Raji (cell line): Measurements from ENCODE around the gene KIAA0232.

Experiments used
- POLR2A ChIP-seq: IDR thresholded peaks from 2 replicates; pipeline ENCODE4 v1.6.1; 2011; ENCODE audit warnings: low read depth, low read length, control low read depth; ENCODE audit not compliant: insufficient read depth

KIAA0232 gene

GRCh38 chr4:6808259-6808658 lies 25.7 kb downstream of the KIAA0232 start:
- TF ChIP-seq POLR2A = no peak

- TF ChIP-seq POLR2A = no peak
Measured at GRCh38 chr4:6811165-6811564, 28.6 kb downstream of the KIAA0232 start.

GRCh38 chr4:6812766-6813165 lies 30.2 kb downstream of the KIAA0232 start:
- no peak for TF ChIP-seq POLR2A

- no peak for TF ChIP-seq POLR2A
Measured at GRCh38 chr4:6813725-6814124, 31.2 kb downstream of the KIAA0232 start.

- TF ChIP-seq POLR2A = no peak
Measured at GRCh38 chr4:6815029-6815836, 32.7 kb downstream of the KIAA0232 start.

GRCh38 chr4:6819295-6819694 lies 36.8 kb downstream of the KIAA0232 start:
- no peak for TF ChIP-seq POLR2A

GRCh38 chr4:6820695-6821094 lies 38.2 kb downstream of the KIAA0232 start:
- no peak for TF ChIP-seq POLR2A

- no peak for TF ChIP-seq POLR2A
Measured at GRCh38 chr4:6824071-6824470, 41.5 kb downstream of the KIAA0232 start.

- no peak for TF ChIP-seq POLR2A
Measured at GRCh38 chr4:6824772-6825402, 42.4 kb downstream of the KIAA0232 start.

- TF ChIP-seq POLR2A = no peak
Measured at GRCh38 chr4:6825403-6825802, 42.9 kb downstream of the KIAA0232 start.

GRCh38 chr4:6826781-6827508 lies 44.4 kb downstream of the KIAA0232 start:
- no peak for TF ChIP-seq POLR2A

GRCh38 chr4:6829086-6829485 lies 46.6 kb downstream of the KIAA0232 start:
- no peak for TF ChIP-seq POLR2A

- TF ChIP-seq POLR2A = no peak
Measured at GRCh38 chr4:6834867-6835266, 52.3 kb downstream of the KIAA0232 start.

GRCh38 chr4:6839579-6839978 lies 57.1 kb downstream of the KIAA0232 start:
- TF ChIP-seq POLR2A = no peak

- TF ChIP-seq POLR2A = no peak
Measured at GRCh38 chr4:6840062-6840976, 57.8 kb downstream of the KIAA0232 start.

- no peak for TF ChIP-seq POLR2A
Measured at GRCh38 chr4:6845027-6845426, 62.5 kb downstream of the KIAA0232 start.

- no peak for TF ChIP-seq POLR2A
Measured at GRCh38 chr4:6845574-6845973, 63.0 kb downstream of the KIAA0232 start.
